Measurements from ENCODE around the gene KNCN.

KNCN gene

GRCh38 chr1:46558141-46558963, 6.9 kb upstream of the KNCN start:
- no peak for TF ChIP-seq CTCF (IDR thresholded peaks at IDR 0.05; ENCODE audit: borderline replicate concordance, insufficient read depth, low read depth, low read length)
- no peak overlapping the region for H3K4me3 ChIP-seq (ENCODE audit: low read depth, low read length)

- H3K4me3 ChIP-seq (ENCODE audit: low read depth, low read length), result no peak overlapping the region
- TF ChIP-seq CTCF (IDR thresholded peaks at IDR 0.05; ENCODE audit: borderline replicate concordance, insufficient read depth, low read depth, low read length), result no peak
Observed at GRCh38 chr1:46557403-46557802, 6.0 kb upstream of the KNCN start.

- TF ChIP-seq CTCF (IDR thresholded peaks at IDR 0.05; ENCODE audit: borderline replicate concordance, insufficient read depth, low read depth, low read length), result no peak
Observed at GRCh38 chr1:46556822-46557221, 5.4 kb upstream of the KNCN start.

GRCh38 chr1:46555826-46556619, 4.6 kb upstream of the KNCN start:
- H3K4me3 ChIP-seq (ENCODE audit: low read depth, low read length), result no peak overlapping the region
- TF ChIP-seq CTCF (IDR thresholded peaks at IDR 0.05; ENCODE audit: borderline replicate concordance, insufficient read depth, low read depth, low read length), result no peak

More at GRCh38 chr1:46556822-46557221, 5.4 kb upstream of the KNCN start:
- H3K4me3 ChIP-seq (ENCODE audit: low read depth, low read length), result no peak overlapping the region

GRCh38 chr1:46554597-46555381, 3.3 kb upstream of the KNCN start:
- TF ChIP-seq CTCF (IDR thresholded peaks at IDR 0.05; ENCODE audit: borderline replicate concordance, insufficient read depth, low read depth, low read length), result no peak
- H3K4me3 ChIP-seq (ENCODE audit: low read depth, low read length), result no peak overlapping the region

GRCh38 chr1:46554236-46554596, 2.8 kb upstream of the KNCN start:
- no peak for TF ChIP-seq CTCF (IDR thresholded peaks at IDR 0.05; ENCODE audit: borderline replicate concordance, insufficient read depth, low read depth, low read length)
- no peak overlapping the region for H3K4me3 ChIP-seq (ENCODE audit: low read depth, low read length)

All from GM12875 (cell line).